NCI-H82 treated with DMSO at 0.1 percent for 48 hours (cell line): ENCODE measurements around the gene CHN2.
"Not testable (repeated sequence)": the region's sequence is repeated elsewhere in the genome, so short reads cannot be mapped to it uniquely, and the experiment has no call there.

ENCODE experiments used
- DNase-seq: peaks from one replicate; lab custom pipeline; 2025; ENCODE audit not compliant: unreplicated experiment; lab: John Stamatoyannopoulos, UW

The CHN2 gene

GRCh38 chr7:29255199-29255878 lies 60.8 kb downstream of the CHN2 start:
- DNase-seq, result no peak

GRCh38 chr7:29255906-29256692 lies 61.5 kb downstream of the CHN2 start:
- DNase-seq, result peak; percentile 87

- no peak for DNase-seq
Observed at GRCh38 chr7:29256693-29257002, 62.1 kb downstream of the CHN2 start.

GRCh38 chr7:29258951-29259350 lies 64.4 kb downstream of the CHN2 start:
- no peak for DNase-seq

- no peak for DNase-seq
Observed at GRCh38 chr7:29262191-29262917, 67.8 kb downstream of the CHN2 start.

GRCh38 chr7:29263601-29264207 lies 69.1 kb downstream of the CHN2 start:
- not testable (repeated sequence) for DNase-seq

- no peak for DNase-seq
Observed at GRCh38 chr7:29265208-29265923, 70.8 kb downstream of the CHN2 start.

GRCh38 chr7:29269935-29270334 lies 75.4 kb downstream of the CHN2 start:
- no peak for DNase-seq

GRCh38 chr7:29270594-29271318 lies 76.2 kb downstream of the CHN2 start:
- DNase-seq, result peak; percentile 91

GRCh38 chr7:29271319-29271658 lies 76.7 kb downstream of the CHN2 start:
- DNase-seq, result no peak

GRCh38 chr7:29272057-29272456 lies 77.5 kb downstream of the CHN2 start:
- DNase-seq, result no peak

- no peak for DNase-seq
Observed at GRCh38 chr7:29274146-29275017, 79.8 kb downstream of the CHN2 start.

- DNase-seq, result no peak
Observed at GRCh38 chr7:29275018-29275318, 80.4 kb downstream of the CHN2 start.

GRCh38 chr7:29275493-29275892 lies 80.9 kb downstream of the CHN2 start:
- DNase-seq, result no peak

GRCh38 chr7:29276199-29276598 lies 81.6 kb downstream of the CHN2 start:
- no peak for DNase-seq

GRCh38 chr7:29276806-29277205 lies 82.2 kb downstream of the CHN2 start:
- DNase-seq, result no peak

GRCh38 chr7:29277436-29278215 lies 83.1 kb downstream of the CHN2 start:
- DNase-seq, result no peak

GRCh38 chr7:29278337-29279069 lies 83.9 kb downstream of the CHN2 start:
- peak; percentile 96 for DNase-seq
